Measurements from ENCODE around the gene C10orf71. TPM values are rescaled to one million over a fixed set of nuclear protein-coding genes. Genes with fewer than 3 reads are reported as not detected.

Gene C10orf71, protein sequence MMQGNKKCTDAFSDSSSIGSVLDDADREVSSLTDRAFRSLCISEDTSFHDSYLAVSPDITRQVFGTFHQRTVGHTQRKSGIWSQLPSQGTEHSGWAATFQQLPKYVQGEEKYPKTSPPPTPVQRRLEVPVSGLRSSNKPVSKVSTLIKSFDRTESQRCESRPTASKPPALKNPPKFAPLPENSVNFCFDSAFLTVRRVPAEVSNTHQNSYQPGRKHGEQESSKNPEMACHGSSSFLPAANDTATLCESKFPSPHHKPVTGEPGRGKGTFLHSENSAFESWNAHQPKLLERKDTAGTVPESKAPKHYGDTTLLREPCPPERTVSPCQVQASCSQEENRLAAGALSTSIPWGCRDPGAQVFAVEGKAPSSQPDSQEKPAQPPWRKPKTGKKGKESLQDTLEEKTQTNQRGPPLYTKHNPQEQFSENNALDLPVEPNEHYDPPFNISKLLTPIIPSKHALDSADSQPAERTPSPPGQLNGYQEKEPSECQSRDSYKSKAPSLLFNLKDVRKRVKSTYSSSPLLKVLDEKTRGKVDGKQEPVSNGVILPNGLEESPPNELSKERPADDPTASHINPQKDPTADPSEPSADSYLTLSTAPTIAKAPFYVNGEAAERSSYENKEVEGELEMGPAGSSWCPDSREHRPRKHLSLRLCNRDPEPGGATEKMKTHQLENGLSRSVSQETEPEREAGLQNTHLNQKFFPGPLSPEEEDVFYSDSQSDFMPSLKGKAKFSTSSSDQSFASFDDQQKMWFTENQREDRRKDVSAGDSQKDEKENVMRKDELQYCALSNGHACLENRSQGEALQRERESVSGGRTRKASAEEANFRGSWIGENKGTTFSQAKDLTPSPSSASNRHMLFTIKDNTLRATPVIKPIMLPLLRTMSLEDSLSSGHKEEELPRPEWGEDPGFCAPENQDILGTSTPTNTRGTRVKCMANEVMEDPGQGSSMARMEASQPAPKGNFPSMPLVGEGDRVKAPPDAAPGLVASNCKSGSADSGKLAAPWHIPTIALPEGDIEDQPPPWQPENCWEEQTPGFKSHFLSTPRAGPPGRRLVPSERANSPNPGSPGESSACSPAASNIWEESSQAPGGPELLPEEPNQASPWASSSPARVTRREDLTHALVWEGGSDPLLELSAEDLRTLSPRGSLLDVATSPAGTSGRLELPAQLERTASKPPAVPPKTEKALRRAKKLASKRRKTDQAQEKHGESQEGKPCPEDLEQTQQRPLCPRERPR (N-terminal part only)
- total RNA-seq, result not detected

DNA sequence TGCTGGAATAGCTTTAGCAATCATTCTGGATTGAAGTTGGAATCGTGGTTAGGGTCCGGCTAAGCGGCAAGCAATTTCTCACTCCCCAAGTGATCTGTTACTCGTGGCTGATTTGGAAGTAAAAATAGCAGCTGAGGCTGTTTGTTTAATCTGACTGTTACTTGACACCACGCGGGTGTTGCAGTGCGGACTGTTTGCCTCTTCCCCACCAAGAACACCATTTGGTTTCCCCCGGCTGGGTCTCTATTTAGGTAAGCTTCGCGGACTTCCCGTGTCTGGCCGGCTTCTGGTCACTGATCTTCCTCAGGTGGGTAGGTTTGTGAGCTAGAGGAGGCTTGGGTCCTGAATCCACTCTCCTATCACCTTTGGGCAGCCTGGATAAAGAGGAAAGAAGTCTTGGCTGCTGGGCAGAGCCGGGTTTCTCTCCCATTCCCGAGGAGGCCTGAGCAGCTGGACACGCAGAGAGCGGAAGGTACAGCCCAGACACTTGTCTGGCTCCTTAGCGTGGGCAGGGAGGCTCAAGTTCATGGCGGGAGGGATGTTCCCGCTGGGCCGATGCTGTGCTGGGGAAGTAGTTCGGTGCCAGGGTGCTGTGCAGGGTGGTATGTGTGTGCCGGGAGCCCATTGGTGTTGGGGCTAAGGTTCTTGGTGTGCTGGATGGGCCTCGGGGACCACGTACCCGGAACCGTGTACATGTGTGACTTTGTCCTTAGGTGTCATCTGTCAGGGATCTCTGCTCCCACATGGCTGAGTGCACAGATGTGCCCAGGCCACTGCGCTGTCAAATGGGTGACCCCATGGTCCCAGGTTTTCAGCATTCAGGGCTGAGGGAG is at the start of gene C10orf71:
Gene C10orf71 (plus strand): TSS at position 188 of the 833 bp plus-strand sequence. CDS start 23,376 bp downstream, outside the sequence.
- Mint-ChIP-seq H3K27me3 (ENCODE audit: low read depth) (no peaks in the 10 kb centered on the region), H3K9me3 (no peaks in the 10 kb centered on the region), H3K36me3 (ENCODE audit: insufficient read depth in 2 of 2) (no peaks in the 10 kb centered on the region), H3K4me1 (ENCODE audit: low read depth) (no peaks in the 10 kb centered on the region), H3K4me3 (no peak within 1 kb of the TSS), H3K27ac (no peak within 1 kb of the TSS)
- no peak for ATAC-seq (replicated peaks in 1 of 2)
- DNase-seq, result no peak

DNA sequence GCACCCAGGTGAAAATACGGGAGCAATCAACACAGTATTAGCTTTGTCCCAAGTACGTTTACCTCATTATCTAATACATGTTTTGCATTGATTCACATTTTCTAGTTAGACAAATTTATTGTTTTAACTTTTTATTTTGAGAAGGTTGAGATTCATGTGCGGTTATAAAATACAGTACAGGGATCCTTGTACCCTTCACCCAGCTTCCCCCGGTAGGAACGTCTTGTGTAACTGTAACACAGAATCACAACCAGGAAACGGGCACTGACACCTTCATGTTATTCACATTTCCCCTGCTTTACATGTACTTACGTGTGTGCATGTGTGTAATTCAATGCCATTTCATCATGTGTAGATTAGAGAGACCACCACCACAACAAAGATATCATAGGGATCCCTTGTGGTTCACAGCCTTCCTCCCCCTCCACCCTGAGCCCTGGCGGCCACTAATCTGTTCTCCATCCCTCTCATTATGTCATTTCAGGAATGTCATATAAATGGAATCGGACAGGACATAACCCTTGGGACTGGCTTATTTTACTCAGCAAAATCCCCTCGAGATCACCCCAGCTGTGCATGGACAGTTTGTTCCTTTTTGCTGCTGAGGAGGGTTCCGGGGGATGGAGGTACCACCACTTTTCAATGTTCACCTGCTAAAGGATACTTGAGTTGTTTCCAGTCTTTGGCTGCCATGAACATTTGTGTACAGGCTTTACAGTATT is 46.5 kb upstream of the C10orf71 start:
- Mint-ChIP-seq H3K36me3 (ENCODE audit: insufficient read depth in 2 of 2) (no peaks in the 10 kb centered on the region), H3K27me3 (ENCODE audit: low read depth) (no peaks in the 10 kb centered on the region), H3K4me1 (ENCODE audit: low read depth) (no peaks in the 10 kb centered on the region), H3K27ac (no peak overlapping the region), H3K9me3 (peaks cover 3 to 4% of the 10 kb centered on the region in 2 donors), H3K4me3 (no peak overlapping the region)
- ATAC-seq (replicated peaks in 1 of 2), result no peak
- DNase-seq, result no peak

DNA sequence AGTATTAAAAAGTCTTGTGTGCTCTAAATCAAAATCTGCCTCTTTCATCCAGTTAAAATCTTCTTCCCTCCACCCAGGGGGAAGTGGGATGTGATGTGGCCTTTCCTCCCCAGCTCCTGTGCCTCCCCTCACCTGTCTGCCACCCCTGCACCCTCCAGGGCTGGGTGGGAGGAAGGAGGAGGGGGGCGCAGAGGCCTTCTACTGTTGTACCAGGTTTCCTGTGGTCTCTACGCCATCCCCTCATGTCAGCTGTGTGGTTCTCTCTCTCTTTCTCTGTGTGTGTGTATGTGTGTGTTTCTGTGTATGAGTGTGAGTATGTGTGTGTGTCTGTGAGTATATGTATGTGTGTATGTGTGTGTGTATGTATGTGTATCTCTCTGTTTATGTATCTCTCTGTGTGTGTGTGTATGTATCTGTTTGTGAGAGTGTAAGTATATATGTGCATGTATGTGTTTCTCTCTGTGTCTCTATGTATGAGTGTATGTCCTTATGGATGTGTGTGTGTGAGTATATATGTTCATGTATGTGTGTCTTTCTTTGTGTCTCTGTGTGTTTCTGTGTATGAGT is 45.5 kb upstream of the C10orf71 start:
- ATAC-seq (replicated peaks in 1 of 2), result peak in 1 of 2 donors; percentile 50
- no peaks in the 10 kb centered on the region for H3K4me1 Mint-ChIP-seq (ENCODE audit: low read depth)
- no peak for DNase-seq
- no peaks in the 10 kb centered on the region for H3K36me3 Mint-ChIP-seq (ENCODE audit: insufficient read depth in 2 of 2)
- H3K27ac Mint-ChIP-seq, result no peak overlapping the region
- H3K4me3 Mint-ChIP-seq, result no peak overlapping the region
- H3K9me3 Mint-ChIP-seq, result no peaks in the 10 kb centered on the region
- H3K27me3 Mint-ChIP-seq (ENCODE audit: low read depth), result no peaks in the 10 kb centered on the region

DNA sequence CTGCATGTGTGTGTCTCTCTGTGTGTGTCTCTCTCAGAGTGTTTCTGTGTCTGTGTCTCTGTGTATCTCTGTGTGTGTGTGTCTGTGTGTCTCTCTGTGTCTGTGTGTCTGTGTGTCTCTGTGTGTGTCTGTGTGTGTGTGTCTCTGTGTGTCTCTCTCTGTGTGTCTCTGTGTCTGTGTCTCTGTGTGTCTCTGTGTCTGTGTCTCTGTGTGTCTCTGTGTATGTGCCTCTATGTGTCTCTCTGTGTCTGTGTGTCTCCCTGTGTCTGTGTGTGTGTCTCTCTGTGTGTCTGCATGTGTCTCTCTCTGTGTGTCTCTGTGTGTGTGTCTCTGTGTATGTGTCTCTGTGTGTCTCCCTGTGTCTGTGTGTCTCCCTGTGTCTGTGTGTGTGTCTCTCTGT is 44.8 kb upstream of the C10orf71 start:
- H3K4me3 Mint-ChIP-seq, result no peak overlapping the region
- no peaks in the 10 kb centered on the region for H3K27me3 Mint-ChIP-seq (ENCODE audit: low read depth)
- H3K4me1 Mint-ChIP-seq (ENCODE audit: low read depth), result no peaks in the 10 kb centered on the region
- H3K36me3 Mint-ChIP-seq (ENCODE audit: insufficient read depth in 2 of 2), result no peaks in the 10 kb centered on the region
- H3K9me3 Mint-ChIP-seq, result no peaks in the 10 kb centered on the region
- DNase-seq (no peak), ATAC-seq (replicated peaks in 1 of 2) (no peak)
- H3K27ac Mint-ChIP-seq, result no peak overlapping the region

DNA sequence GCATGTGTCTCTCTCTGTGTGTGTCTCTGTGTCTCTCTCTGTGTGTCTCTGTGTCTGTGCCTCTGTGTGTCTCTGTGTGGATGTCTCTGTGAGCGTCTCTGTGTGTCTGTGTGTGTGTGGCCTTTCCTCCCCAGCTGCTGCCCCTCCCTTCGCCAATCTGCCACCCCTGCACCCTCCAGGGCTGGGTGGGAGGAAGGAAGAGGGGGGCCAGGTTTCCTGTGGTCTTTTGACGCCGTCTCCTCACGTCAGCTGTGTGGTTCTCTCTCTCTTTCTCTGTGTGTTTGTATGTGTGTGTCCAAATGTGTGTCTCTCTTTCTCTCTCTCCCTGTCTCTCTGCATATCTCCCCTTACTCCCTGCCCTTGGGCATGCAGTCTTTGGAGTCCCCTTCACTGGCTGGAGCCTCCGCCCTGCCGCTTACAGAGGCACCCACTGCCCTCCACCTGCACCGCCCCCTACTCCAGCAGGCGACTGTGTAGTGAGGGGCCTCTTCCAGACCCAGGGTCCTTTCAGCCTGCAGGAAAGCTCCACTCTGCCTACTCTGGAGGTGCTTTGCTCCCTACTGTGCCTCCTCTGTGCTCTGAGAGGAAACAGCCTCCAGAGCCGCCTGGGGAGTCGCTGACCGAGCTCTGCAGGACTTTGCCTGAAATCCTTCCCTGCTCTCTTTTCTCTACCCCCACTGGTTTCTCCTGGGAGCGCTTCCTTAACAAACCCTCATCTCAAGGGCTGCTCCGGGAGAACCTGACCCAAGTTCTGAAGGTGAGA is 44.2 kb upstream of the C10orf71 start:
- ATAC-seq (replicated peaks in 1 of 2), result peak in 1 of 2 donors; percentile 63
- H3K9me3 Mint-ChIP-seq, result no peaks in the 10 kb centered on the region
- no peaks in the 10 kb centered on the region for H3K27me3 Mint-ChIP-seq (ENCODE audit: low read depth)
- H3K4me3 Mint-ChIP-seq, result no peak overlapping the region
- no peaks in the 10 kb centered on the region for H3K36me3 Mint-ChIP-seq (ENCODE audit: insufficient read depth in 2 of 2)
- no peak overlapping the region for H3K27ac Mint-ChIP-seq
- DNase-seq, result peak in 1 of 2 donors; percentile 19
- H3K4me1 Mint-ChIP-seq (ENCODE audit: low read depth), result no peaks in the 10 kb centered on the region

DNA sequence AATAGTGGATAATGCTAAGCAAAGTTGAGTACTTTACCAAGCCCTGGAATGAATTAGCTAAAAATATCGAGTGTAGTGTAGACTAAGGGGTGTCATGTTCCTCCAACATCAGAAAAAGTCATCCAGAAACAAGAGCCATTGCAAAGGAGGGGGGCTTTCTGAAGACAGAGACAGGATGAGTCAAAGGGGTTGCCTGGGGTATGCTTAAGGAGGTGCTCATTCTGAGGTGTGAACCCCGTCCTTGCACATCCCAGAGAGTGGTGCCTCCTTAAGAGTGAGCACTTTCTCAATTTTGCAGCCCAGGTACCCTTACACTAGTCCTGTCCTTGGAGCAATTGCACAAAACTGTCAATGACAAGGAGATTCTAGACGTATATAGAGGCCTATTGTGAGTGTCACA is 43.1 kb upstream of the C10orf71 start:
- Mint-ChIP-seq H3K27ac (no peak overlapping the region), H3K4me1 (ENCODE audit: low read depth) (no peaks in the 10 kb centered on the region), H3K36me3 (ENCODE audit: insufficient read depth in 2 of 2) (no peaks in the 10 kb centered on the region), H3K9me3 (no peaks in the 10 kb centered on the region), H3K4me3 (no peak overlapping the region), H3K27me3 (ENCODE audit: low read depth) (no peaks in the 10 kb centered on the region)
- peak; percentile 45 to 62 for ATAC-seq (replicated peaks in 1 of 2)
- DNase-seq, result no peak

DNA sequence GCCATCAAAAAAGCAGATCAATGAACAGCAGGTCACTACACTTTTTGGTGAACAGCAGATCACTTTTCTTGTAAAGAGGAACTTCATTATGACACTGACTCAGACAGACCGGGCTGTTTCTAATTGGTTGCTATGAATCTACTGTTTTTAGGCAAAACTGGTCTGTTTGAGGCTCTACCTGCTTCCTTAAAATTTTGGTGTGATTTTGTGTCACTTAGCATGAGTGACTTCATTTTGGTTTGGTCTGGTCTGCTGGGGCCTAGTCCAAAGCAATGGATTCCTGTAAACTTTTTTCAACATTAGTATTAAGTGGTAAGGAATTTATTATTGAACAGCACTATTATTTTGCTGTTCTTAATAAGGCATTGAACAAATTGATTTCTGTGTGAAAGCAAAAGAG is 41.8 kb upstream of the C10orf71 start:
- H3K27me3 Mint-ChIP-seq (ENCODE audit: low read depth), result no peaks in the 10 kb centered on the region
- H3K4me1 Mint-ChIP-seq (ENCODE audit: low read depth), result no peaks in the 10 kb centered on the region
- H3K36me3 Mint-ChIP-seq (ENCODE audit: insufficient read depth in 2 of 2), result no peaks in the 10 kb centered on the region
- DNase-seq (no peak), ATAC-seq (replicated peaks in 1 of 2) (no peak)
- H3K4me3 Mint-ChIP-seq, result no peak overlapping the region
- H3K9me3 Mint-ChIP-seq, result no peaks in the 10 kb centered on the region
- no peak overlapping the region for H3K27ac Mint-ChIP-seq

DNA sequence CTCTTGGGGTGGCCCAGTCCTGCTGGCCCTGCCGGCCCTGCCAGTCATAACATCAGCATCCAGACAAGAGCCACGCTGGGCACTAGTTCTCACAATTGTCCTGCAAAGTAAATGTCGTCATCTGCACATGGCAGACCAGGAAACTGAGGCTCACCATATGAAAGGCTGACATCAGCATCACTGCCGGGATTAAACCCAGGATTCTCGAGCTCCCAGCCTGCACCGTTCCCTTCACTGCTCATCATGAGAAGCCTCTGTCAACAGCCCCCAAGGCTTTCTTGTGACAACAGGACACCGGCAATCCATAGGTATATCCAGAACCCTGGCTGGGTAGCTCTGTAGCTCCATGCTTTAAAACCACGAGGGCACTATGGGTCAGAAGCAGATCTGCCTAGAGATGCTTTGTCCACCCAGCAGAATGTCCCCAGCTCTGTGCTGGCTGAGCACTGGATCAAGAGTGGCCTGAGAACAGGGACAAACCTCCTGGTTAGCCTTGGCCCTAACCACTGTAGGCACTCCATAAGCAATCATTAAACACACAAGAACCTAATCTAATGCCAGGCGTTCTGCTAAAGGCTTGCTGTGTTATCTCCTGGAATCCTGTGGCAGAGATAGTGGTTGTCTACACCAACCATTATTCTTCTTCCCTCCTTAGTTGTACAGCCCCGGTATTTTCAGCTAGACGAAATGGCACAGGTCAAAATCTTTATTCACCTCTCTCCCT is 41.2 kb upstream of the C10orf71 start:
- DNase-seq (no peak), ATAC-seq (replicated peaks in 1 of 2) (no peak)
- no peaks in the 10 kb centered on the region for H3K27me3 Mint-ChIP-seq (ENCODE audit: low read depth)
- H3K27ac Mint-ChIP-seq, result no peak overlapping the region
- no peaks in the 10 kb centered on the region for H3K4me1 Mint-ChIP-seq (ENCODE audit: low read depth)
- no peaks in the 10 kb centered on the region for H3K9me3 Mint-ChIP-seq
- H3K4me3 Mint-ChIP-seq, result no peak overlapping the region
- no peaks in the 10 kb centered on the region for H3K36me3 Mint-ChIP-seq (ENCODE audit: insufficient read depth in 2 of 2)

DNA sequence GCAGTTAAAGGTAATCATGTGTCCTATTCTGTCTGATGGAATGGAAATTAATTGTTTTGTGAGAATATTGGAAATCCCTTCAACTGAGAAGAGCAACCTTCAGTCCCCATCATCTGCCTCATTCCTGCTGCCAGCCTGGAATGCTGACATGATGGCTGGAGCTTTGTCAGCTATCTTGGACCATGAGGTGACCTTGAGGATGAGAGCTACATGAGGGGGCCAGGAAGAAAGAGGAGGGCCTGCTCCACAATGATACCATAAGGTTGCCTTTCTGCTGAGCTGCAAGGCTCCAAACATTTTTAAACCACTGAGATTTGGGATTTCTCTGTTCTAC is 40.7 kb upstream of the C10orf71 start:
- Mint-ChIP-seq H3K27ac (no peak overlapping the region), H3K9me3 (no peaks in the 10 kb centered on the region), H3K4me1 (ENCODE audit: low read depth) (no peaks in the 10 kb centered on the region), H3K4me3 (no peak overlapping the region), H3K27me3 (ENCODE audit: low read depth) (no peaks in the 10 kb centered on the region), H3K36me3 (ENCODE audit: insufficient read depth in 2 of 2) (no peaks in the 10 kb centered on the region)
- ATAC-seq (replicated peaks in 1 of 2), result no peak
- no peak for DNase-seq

DNA sequence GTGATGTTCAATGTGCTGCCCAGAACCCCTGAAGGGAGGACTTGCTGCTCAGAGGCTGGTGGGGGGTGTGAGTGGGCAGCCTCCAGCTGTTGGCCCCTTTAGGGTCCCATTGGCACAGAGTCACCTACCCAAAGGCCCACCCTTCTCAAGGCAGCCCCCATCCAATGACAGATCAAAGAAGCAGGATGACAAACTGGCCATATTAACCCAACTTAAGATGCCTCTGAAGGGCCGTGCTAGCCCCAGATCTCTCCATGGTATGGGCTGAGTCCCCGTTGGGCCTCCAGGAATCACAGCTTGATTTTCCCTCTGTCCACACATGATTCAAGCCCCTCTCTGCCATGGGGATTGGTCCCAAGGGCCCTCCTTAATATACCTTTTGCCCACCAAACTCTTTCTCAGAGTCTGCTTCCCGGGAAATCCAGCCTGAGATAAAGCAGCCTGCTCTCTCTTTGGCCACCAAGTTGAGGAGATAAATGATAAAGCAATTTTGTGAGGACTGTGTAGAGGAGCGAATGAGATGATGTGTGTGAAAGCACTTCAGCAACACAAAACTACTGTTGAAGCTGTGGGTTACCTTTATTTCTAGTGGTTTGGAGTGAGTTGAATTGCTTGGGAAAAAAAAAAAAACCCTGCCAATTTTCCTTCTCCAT is 38.2 kb upstream of the C10orf71 start:
- Mint-ChIP-seq H3K27ac (no peak overlapping the region), H3K4me3 (no peak overlapping the region), H3K4me1 (ENCODE audit: low read depth) (no peaks in the 10 kb centered on the region), H3K27me3 (ENCODE audit: low read depth) (no peaks in the 10 kb centered on the region), H3K36me3 (ENCODE audit: insufficient read depth in 2 of 2) (peaks cover 6 to 10% of the 10 kb centered on the region in 2 donors), H3K9me3 (peaks cover 6 to 9% of the 10 kb centered on the region in 2 donors)
- ATAC-seq (replicated peaks in 1 of 2) (no peak), DNase-seq (no peak)
